Fibroblast of lung (primary cell): ENCODE measurements around the gene TIMM22. TPM values are rescaled to one million over a fixed set of nuclear protein-coding genes. Genes with fewer than 3 reads are reported as not detected.

ENCODE experiments used
- DNase-seq, 2 donors: peaks; one replicate each; pipeline versions ENCODE4 v3.0.0 to v3.0.0-alpha.2; 2010; ENCODE audit warnings: low read depth in 2 of 2
- H2AFZ ChIP-seq: 2 replicates; pipeline ENCODE4 v1.5.1; 2012; ENCODE audit warnings: low read length, control low read depth, inconsistent platforms
- H3K27ac ChIP-seq: 2 replicates; pipeline ENCODE4 v1.5.1; 2011; ENCODE audit warnings: low read length, control low read depth; ENCODE audit not compliant: insufficient read depth
- H3K27me3 ChIP-seq: 2 replicates; pipeline ENCODE4 v1.5.1; 2011; ENCODE audit warnings: mild to moderate bottlenecking, low read length; ENCODE audit not compliant: control insufficient read depth, insufficient read depth
- H3K36me3 ChIP-seq: 2 replicates; pipeline ENCODE4 v1.5.1; 2011; ENCODE audit warnings: low read length; ENCODE audit not compliant: control insufficient read depth, insufficient read depth
- H3K4me1 ChIP-seq: 2 replicates; pipeline ENCODE4 v1.5.1; 2011; ENCODE audit warnings: low read length; ENCODE audit not compliant: control insufficient read depth, insufficient read depth; ENCODE audit errors: extremely low read depth
- H3K4me2 ChIP-seq: 2 replicates; pipeline ENCODE4 v1.5.1; 2011; ENCODE audit warnings: low read length, control low read depth; ENCODE audit not compliant: insufficient read depth; ENCODE audit errors: extremely low read depth
- H3K4me3 ChIP-seq, 4 experiments: fragments of 200-600 bp in 1 of 4; sonication (generic) in 1 of 4; replicated peaks in 1 of 4; 2 replicates each; pipeline ENCODE4 v1.5.1; 2011 to 2016; ENCODE audit warnings: low read length in 4 of 4, low read depth in 3 of 4, mild to moderate bottlenecking in 3 of 4, control low read depth in 2 of 4, inconsistent platforms in 1 of 4, mixed read lengths in 1 of 4; ENCODE audit not compliant: insufficient read depth in 1 of 4; ENCODE audit errors: control extremely low read depth in 1 of 4
- H3K79me2 ChIP-seq: 2 replicates; pipeline ENCODE4 v1.5.1; 2012; ENCODE audit warnings: mild to moderate bottlenecking, low read length, inconsistent platforms; ENCODE audit not compliant: control insufficient read depth, insufficient read depth
- H3K9ac ChIP-seq: 2 replicates; pipeline ENCODE4 v1.5.1; 2011; ENCODE audit warnings: mild to moderate bottlenecking, low read length, control low read depth; ENCODE audit not compliant: insufficient read depth
- H3K9me3 ChIP-seq: 2 replicates; pipeline ENCODE4 v1.5.1; 2012; ENCODE audit warnings: low read depth, low read length; ENCODE audit not compliant: control insufficient read depth, insufficient read depth
- H4K20me1 ChIP-seq: 2 replicates; pipeline ENCODE4 v1.5.1; 2011; ENCODE audit warnings: low read length; ENCODE audit not compliant: control insufficient read depth, insufficient read depth; ENCODE audit errors: extremely low read depth
- CTCF ChIP-seq, 2 donors: IDR thresholded peaks in 1 of 2; conservative IDR thresholded peaks in 1 of 2; 1 replicate in 1 of 2; 2 replicates in 1 of 2; pipeline ENCODE4 v1.5.1; 2011 to 2012; ENCODE audit warnings: low read length in 2 of 2, control low read depth in 1 of 2, inconsistent platforms in 1 of 2, low read depth in 1 of 2, mild to moderate bottlenecking in 1 of 2
- EZH2 ChIP-seq: IDR thresholded peaks from 2 replicates; pipeline ENCODE4 v1.5.1; 2012; ENCODE audit warnings: low read length, control low read depth, mild to moderate bottlenecking; ENCODE audit errors: missing control alignments
- polyA minus RNA-seq: library from RNA; depleted of rRNA, polyadenylated mRNA; stranded (reverse); fragments of >200 nt; gene quantifications from 2 replicates; pipeline ENCODE4 v1.2.3, GENCODE V29; 2011; ENCODE audit warnings: low replicate concordance
- polyA plus RNA-seq, 2 donors: library from polyadenylated mRNA; depleted of rRNA in 1 of 2; stranded (reverse) in 1 of 2; unstranded in 1 of 2; fragments of >200 nt; gene quantifications; 2 replicates each; pipeline ENCODE4 v1.2.1, GENCODE V29; 2011 to 2012; ENCODE audit warnings: missing spikeins in 1 of 2
- total RNA-seq: library from RNA; depleted of rRNA; stranded (reverse); fragments of >200 nt; gene quantifications from 2 replicates; pipeline ENCODE4 v1.2.1, GENCODE V29; 2014

The TIMM22 gene
- total RNA-seq = 10.5 and 13.4 TPM in 2 replicates
- polyA plus RNA-seq = 17.4 and 21.9 TPM in 2 replicates
- polyA plus RNA-seq (2012) = 15.6 and 21.0 TPM in 2 replicates
- polyA minus RNA-seq = 10.2 and 15.1 TPM in 2 replicates

GRCh38 chr17:996554-997344 is at the start of gene TIMM22:
TSS of gene TIMM22 (plus strand) at chr17:997129. CDS start at chr17:997143, 14 bp downstream.
- TF ChIP-seq EZH2 (no peak), CTCF (conservative IDR thresholded peaks at IDR 0.05 in 1 of 2, IDR thresholded peaks at IDR 0.05 in 1 of 2; ENCODE audit: low read depth in 1 of 2, low read length in 2 of 2) (peak; percentile 77 to 79)
- peak within 1 kb of the TSS; percentile 94 for H2AFZ ChIP-seq
- no peaks in the 10 kb centered on the region for H3K27me3 ChIP-seq
- DNase-seq = peak; percentile 98 to 99
- H3K4me1 ChIP-seq = peaks cover 30% of the 10 kb centered on the region
- peak within 1 kb of the TSS; percentile 92 for H3K9ac ChIP-seq
- peaks cover 9% of the 10 kb centered on the region for H3K36me3 ChIP-seq
- peak within 1 kb of the TSS; percentile 91 for H3K27ac ChIP-seq
- H3K4me3 ChIP-seq = peak within 1 kb of the TSS; percentile 52 to 98 (median 82)
- H3K4me2 ChIP-seq = peak within 1 kb of the TSS; percentile 98
- H4K20me1 ChIP-seq = no peaks in the 10 kb centered on the region
- H3K9me3 ChIP-seq = no peaks in the 10 kb centered on the region
- peaks cover 24% of the 10 kb centered on the region for H3K79me2 ChIP-seq

GRCh38 chr17:948284-948852 is 48.6 kb upstream of the TIMM22 start:
- Histone ChIP-seq H3K36me3 (no peaks in the 10 kb centered on the region), H4K20me1 (no peaks in the 10 kb centered on the region), H2AFZ (no peak overlapping the region), H3K9ac (no peak overlapping the region), H3K27ac (no peak overlapping the region), H3K4me3 (no peak overlapping the region), H3K79me2 (peaks cover 5% of the 10 kb centered on the region), H3K4me1 (peaks cover 11% of the 10 kb centered on the region), H3K27me3 (no peaks in the 10 kb centered on the region), H3K9me3 (no peaks in the 10 kb centered on the region), H3K4me2 (no peak overlapping the region)
- no peak for DNase-seq
- no peak for TF ChIP-seq CTCF (conservative IDR thresholded peaks at IDR 0.05 in 1 of 2, IDR thresholded peaks at IDR 0.05 in 1 of 2; ENCODE audit: low read depth in 1 of 2, low read length in 2 of 2)
- TF ChIP-seq EZH2 = no peak

GRCh38 chr17:949623-950303 is 47.2 kb upstream of the TIMM22 start:
- Histone ChIP-seq H3K36me3 (no peaks in the 10 kb centered on the region), H3K27me3 (no peaks in the 10 kb centered on the region), H3K4me1 (peaks cover 15% of the 10 kb centered on the region), H3K4me3 (no peak overlapping the region), H3K4me2 (no peak overlapping the region), H2AFZ (no peak overlapping the region), H4K20me1 (no peaks in the 10 kb centered on the region), H3K9ac (no peak overlapping the region), H3K27ac (no peak overlapping the region), H3K79me2 (peaks cover 5% of the 10 kb centered on the region), H3K9me3 (no peaks in the 10 kb centered on the region)
- DNase-seq = no peak
- no peak for TF ChIP-seq CTCF (conservative IDR thresholded peaks at IDR 0.05 in 1 of 2, IDR thresholded peaks at IDR 0.05 in 1 of 2; ENCODE audit: low read depth in 1 of 2, low read length in 2 of 2)
- no peak for TF ChIP-seq EZH2
